Activated CD8-positive, alpha-beta T cell treated with anti-CD3 and anti-CD28 coated beads for 36 hours (primary cell): ENCODE results near the gene WNK4. TPM values are rescaled to one million over a fixed set of nuclear protein-coding genes. Genes with fewer than 3 reads are reported as not detected.

Source experiments
- ATAC-seq: fragments of 200-7000 bp; cut with Tn5 transposase; one replicate; pipeline ENCODE4 v1.10.0; 2021; ENCODE audit warnings: mild to moderate bottlenecking, moderate library complexity
- CTCF ChIA-PET: fragments of 350-600 bp; sonication (Branson Sonifier 250); formaldehyde crosslinking; loops from one replicate; lab custom pipeline; 2021; ENCODE audit warnings: antibody characterized with exemption; lab: Charles Lee
- POLR2A ChIA-PET: fragments of 350-600 bp; sonication (Branson Sonifier 250); formaldehyde crosslinking; loops from one replicate; lab custom pipeline; 2021; ENCODE audit warnings: antibody characterized with exemption; lab: Charles Lee
- DNase-seq: peaks from one replicate; pipeline ENCODE4 v3.0.0-alpha.2; 2020
- H3K27ac Mint-ChIP-seq: one replicate; pipeline ENCODE4 v1.8.0; 2021; ENCODE audit warnings: mild to moderate bottlenecking, mixed read lengths
- H3K27me3 Mint-ChIP-seq: one replicate; pipeline ENCODE4 v1.8.0; 2021; ENCODE audit warnings: mixed read lengths
- H3K36me3 Mint-ChIP-seq: one replicate; pipeline ENCODE4 v1.8.0; 2021; ENCODE audit warnings: low read depth, mixed read lengths
- H3K4me1 Mint-ChIP-seq: one replicate; pipeline ENCODE4 v1.8.0; 2021; ENCODE audit warnings: low read depth, mixed read lengths
- H3K4me3 Mint-ChIP-seq: one replicate; pipeline ENCODE4 v1.8.0; 2021; ENCODE audit warnings: mild to moderate bottlenecking, moderate library complexity, mixed read lengths
- H3K9me3 Mint-ChIP-seq: one replicate; pipeline ENCODE4 v1.8.0; 2021; ENCODE audit warnings: mixed read lengths
- intact Hi-C: fragments of 100-400 bp; cut with micrococcal nuclease; formaldehyde crosslinking; loops from one replicate; pipeline ENCODE4 v1.10.0; 2022
- total RNA-seq, 2 experiments: library from RNA; stranded (reverse); gene quantifications; one replicate each; pipeline ENCODE4 v1.2.3, GENCODE V29; 2021
- TF ChIP-seq, protein P1 (sequence below): fragments of 200-600 bp; IDR thresholded peaks from one replicate; pipeline ENCODE4 v1.8.0; 2022; ENCODE audit warnings: antibody characterized with exemption, mild to moderate bottlenecking

The WNK4 gene
- total RNA-seq, 2 experiments from 2014 or later = 0.65 to 0.72 TPM

- H3K27me3 Mint-ChIP-seq = no peaks in the 10 kb centered on the region
- intact Hi-C loops = no loop called here
- no peaks in the 10 kb centered on the region for H3K9me3 Mint-ChIP-seq
- no peak for ATAC-seq
- H3K27ac Mint-ChIP-seq = no peak overlapping the region
- TF ChIP-seq, protein P1, sequence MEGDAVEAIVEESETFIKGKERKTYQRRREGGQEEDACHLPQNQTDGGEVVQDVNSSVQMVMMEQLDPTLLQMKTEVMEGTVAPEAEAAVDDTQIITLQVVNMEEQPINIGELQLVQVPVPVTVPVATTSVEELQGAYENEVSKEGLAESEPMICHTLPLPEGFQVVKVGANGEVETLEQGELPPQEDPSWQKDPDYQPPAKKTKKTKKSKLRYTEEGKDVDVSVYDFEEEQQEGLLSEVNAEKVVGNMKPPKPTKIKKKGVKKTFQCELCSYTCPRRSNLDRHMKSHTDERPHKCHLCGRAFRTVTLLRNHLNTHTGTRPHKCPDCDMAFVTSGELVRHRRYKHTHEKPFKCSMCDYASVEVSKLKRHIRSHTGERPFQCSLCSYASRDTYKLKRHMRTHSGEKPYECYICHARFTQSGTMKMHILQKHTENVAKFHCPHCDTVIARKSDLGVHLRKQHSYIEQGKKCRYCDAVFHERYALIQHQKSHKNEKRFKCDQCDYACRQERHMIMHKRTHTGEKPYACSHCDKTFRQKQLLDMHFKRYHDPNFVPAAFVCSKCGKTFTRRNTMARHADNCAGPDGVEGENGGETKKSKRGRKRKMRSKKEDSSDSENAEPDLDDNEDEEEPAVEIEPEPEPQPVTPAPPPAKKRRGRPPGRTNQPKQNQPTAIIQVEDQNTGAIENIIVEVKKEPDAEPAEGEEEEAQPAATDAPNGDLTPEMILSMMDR = no peak
- peaks cover 25% of the 10 kb centered on the region for H3K4me1 Mint-ChIP-seq
- ChIA-PET CTCF (interaction anchor here (1.0 kb wide), 1 partner anchor 101 kb away, joined by 3 read pairs; no protein-coding TSS in a partner anchor), POLR2A (no interaction called here)
- peaks cover 1% of the 10 kb centered on the region for H3K36me3 Mint-ChIP-seq
- H3K4me3 Mint-ChIP-seq = no peak overlapping the region
- DNase-seq = no peak
Observed at GRCh38 chr17:42827472-42827871, 47.1 kb downstream of the WNK4 start.

- ATAC-seq = no peak
- peaks cover 15% of the 10 kb centered on the region for H3K36me3 Mint-ChIP-seq
- TF ChIP-seq, protein P1 = no peak
- H3K27ac Mint-ChIP-seq = no peak overlapping the region
- peaks cover 19% of the 10 kb centered on the region for H3K4me1 Mint-ChIP-seq
- POLR2A ChIA-PET = interaction anchor here (0.8 to 0.9 kb wide), 2 partner anchors 12 to 167 kb away, joined by 3 read pairs; partner anchors contain the start of gene RPL27
- H3K27me3 Mint-ChIP-seq = no peaks in the 10 kb centered on the region
- intact Hi-C loops = no loop called here
- CTCF ChIA-PET = interaction anchor here (1.1 to 3.3 kb wide), 3 partner anchors 10 to 253 kb away, joined by 3 to 10 read pairs (median 9); partner anchors contain the start of gene RPL27
- no peak overlapping the region for H3K4me3 Mint-ChIP-seq
- no peak for DNase-seq
- no peaks in the 10 kb centered on the region for H3K9me3 Mint-ChIP-seq
Observed at GRCh38 chr17:42830971-42831370, 50.6 kb downstream of the WNK4 start.

DNA sequence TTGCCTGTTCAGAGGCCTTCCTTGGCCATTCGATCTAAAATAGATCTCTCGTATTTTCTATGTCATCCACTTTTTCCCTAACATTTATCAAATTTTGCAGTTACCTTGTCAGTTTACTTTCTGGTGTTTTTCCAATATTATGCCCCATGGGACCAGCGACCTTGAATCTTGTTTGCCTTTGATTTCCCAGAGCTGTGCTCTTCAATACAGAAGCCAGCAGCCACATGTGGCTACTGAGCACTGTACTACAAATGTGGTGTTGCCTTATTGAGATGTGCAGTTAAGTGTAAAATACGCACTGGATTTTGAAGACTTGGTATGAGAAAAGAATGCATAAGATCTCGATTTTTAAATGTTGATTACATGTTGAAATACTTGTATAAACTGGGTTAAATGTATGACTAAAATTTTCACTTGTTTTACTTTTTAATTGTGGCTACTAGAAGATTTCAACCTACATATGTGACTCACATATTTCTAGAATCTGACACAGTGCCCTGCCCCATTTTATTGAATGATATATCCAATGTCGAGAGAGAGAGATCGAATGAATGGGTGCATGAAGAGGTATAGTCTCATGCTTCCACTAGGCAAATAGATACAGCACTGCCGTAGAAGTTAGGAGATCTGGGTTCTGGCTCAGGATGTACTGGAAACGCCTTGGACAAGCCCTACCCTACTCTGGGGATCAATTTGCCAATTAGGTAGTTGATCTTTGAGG lies 52.0 kb downstream of the WNK4 start:
- DNase-seq (no peak), ATAC-seq (peak; percentile 31)
- POLR2A ChIA-PET = interaction anchor here (0.8 to 2.9 kb wide), 9 partner anchors 8 to 638 kb away, joined by 3 to 27 read pairs (median 8); partner anchors contain the start of genes AOC2, AOC3, BECN1 and GHDC
- Mint-ChIP-seq H3K36me3 (peaks cover 21% of the 10 kb centered on the region), H3K27ac (peak overlapping the region; percentile 99), H3K9me3 (no peaks in the 10 kb centered on the region), H3K4me3 (peak overlapping the region; percentile 94), H3K27me3 (no peaks in the 10 kb centered on the region), H3K4me1 (peaks cover 19% of the 10 kb centered on the region)
- CTCF ChIA-PET = interaction anchor here (1.4 to 4.1 kb wide), 4 partner anchors 8 to 254 kb away, joined by 4 to 35 read pairs (median 10); partner anchors contain the start of genes BECN1 and RPL27
- TF ChIP-seq, protein P1 = no peak
- intact Hi-C loops = no loop called here

- POLR2A ChIA-PET = interaction anchor here (0.6 to 2.9 kb wide), 13 partner anchors 9 to 639 kb away, joined by 3 to 27 read pairs (median 5); partner anchors contain the start of genes AOC2, AOC3, BECN1 and GHDC
- CTCF ChIA-PET = interaction anchor here (0.6 to 4.1 kb wide), 11 partner anchors 9 to 379 kb away, joined by 3 to 35 read pairs (median 4); partner anchors contain the start of genes BECN1, RPL27 and TMEM106A
- TF ChIP-seq, protein P1 = no peak
- H3K9me3 Mint-ChIP-seq = no peaks in the 10 kb centered on the region
- H3K36me3 Mint-ChIP-seq = peaks cover 26% of the 10 kb centered on the region
- peak; percentile 89 for ATAC-seq
- peak within 1 kb of the TSS; percentile 94 for H3K4me3 Mint-ChIP-seq
- intact Hi-C loops = no loop called here
- no peaks in the 10 kb centered on the region for H3K27me3 Mint-ChIP-seq
- peak; percentile 92 for DNase-seq
- peaks cover 19% of the 10 kb centered on the region for H3K4me1 Mint-ChIP-seq
- H3K27ac Mint-ChIP-seq = peak within 1 kb of the TSS; percentile 99
Observed at GRCh38 chr17:42832934-42833766, 52.7 kb downstream of the WNK4 start, which contains the start of gene PSME3. TSS of gene PSME3 (plus strand) at chr17:42833397. CDS start at chr17:42833632, 235 bp downstream.
